ENCODE data around the gene COPB2.
"Not testable (repeated sequence)": the region's sequence is repeated elsewhere in the genome, so short reads cannot be mapped to it uniquely, and the experiment has no call there.

- TF ChIP-seq, protein P1, sequence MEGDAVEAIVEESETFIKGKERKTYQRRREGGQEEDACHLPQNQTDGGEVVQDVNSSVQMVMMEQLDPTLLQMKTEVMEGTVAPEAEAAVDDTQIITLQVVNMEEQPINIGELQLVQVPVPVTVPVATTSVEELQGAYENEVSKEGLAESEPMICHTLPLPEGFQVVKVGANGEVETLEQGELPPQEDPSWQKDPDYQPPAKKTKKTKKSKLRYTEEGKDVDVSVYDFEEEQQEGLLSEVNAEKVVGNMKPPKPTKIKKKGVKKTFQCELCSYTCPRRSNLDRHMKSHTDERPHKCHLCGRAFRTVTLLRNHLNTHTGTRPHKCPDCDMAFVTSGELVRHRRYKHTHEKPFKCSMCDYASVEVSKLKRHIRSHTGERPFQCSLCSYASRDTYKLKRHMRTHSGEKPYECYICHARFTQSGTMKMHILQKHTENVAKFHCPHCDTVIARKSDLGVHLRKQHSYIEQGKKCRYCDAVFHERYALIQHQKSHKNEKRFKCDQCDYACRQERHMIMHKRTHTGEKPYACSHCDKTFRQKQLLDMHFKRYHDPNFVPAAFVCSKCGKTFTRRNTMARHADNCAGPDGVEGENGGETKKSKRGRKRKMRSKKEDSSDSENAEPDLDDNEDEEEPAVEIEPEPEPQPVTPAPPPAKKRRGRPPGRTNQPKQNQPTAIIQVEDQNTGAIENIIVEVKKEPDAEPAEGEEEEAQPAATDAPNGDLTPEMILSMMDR (optimal IDR thresholded peaks at IDR 0.05 in 1 of 3, IDR thresholded peaks at IDR 0.05 in 1 of 3, conservative IDR thresholded peaks at IDR 0.05 in 1 of 3; ENCODE audit: extremely low read depth in 1 of 3, insufficient read depth in 2 of 3, low read length in 3 of 3): not testable (repeated sequence)
- TF ChIP-seq EZH2 (IDR thresholded peaks at IDR 0.05; ENCODE audit: low read length): not testable (repeated sequence)
These were observed 23.4 kb upstream of the COPB2 start for GRCh38 chr3:139412891-139413290.
